ENCODE results near the gene PTPRG. TPM values are rescaled to one million over a fixed set of nuclear protein-coding genes. Genes with fewer than 3 reads are reported as not detected.

PTPRG gene
- total RNA-seq, 3 donors from 2014 or later = 0.10 to 0.19 (median 0.13) TPM

DNA sequence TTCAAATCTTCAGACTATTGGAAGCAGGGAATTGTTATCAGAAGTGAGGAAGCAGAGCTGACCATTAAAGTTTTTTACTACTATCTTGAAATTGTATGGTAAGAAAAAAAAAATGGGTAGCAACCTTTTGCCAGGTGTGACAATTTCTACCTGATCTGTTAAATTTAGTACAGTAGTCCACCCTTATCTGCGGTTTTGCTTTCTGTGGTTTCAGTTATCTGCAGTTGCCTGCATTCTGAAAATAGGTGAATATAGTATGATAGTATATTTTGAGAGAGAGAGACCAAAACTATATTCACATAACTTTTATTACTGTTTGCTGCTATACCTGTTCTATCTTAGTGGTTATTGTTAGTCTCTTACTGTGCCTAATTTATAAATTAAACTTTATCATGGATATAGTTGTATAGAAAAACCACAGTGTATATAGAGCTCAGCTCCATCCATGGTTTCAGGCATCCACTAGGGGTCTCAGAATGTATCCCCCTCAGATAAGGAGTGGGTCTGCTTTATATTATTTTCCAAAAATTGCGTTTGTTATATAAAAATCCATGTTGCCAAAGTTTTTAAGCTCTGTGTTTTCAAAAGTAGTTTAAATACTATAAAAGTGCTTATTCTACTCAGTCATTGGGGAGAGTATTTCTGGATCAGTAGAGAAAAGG lies 69.9 kb downstream of the PTPRG start:
- Mint-ChIP-seq H3K4me1 (ENCODE audit: low read depth) (no peaks in the 10 kb centered on the region), H3K36me3 (ENCODE audit: insufficient read depth) (no peaks in the 10 kb centered on the region), H3K9me3 (no peaks in the 10 kb centered on the region), H3K4me3 (no peak overlapping the region), H3K27me3 (ENCODE audit: low read depth) (peaks cover 1% of the 10 kb centered on the region)
- ATAC-seq (no peak), DNase-seq (no peak)

DNA sequence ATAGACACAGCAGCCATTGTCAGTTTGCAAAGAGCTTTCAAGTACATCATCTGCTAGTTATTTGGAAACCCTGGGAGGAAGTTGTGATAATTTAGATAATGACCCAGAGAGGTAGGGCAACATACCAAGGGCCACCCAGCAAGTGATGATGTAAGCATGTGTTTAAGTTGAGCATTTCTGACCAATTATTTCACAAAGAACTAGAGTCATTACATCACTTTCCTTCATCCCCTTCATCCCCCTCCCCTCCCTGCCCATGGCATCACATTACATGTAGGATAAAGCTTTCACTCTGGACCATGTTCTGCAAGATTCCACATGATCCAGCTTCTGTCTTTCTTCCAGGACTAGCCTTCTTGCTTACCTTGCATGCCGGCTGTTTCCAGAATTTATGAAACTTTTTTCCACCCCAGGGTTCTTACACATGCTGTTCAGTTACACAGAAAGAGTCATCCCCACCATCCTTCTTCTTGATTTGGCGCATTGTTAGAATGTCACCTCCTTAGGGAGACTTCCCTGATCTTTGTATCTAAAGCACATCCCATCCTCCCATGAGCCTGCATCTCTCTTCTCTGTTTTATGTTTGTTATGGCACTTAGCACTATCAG lies 71.3 kb downstream of the PTPRG start:
- Mint-ChIP-seq H3K9me3 (no peaks in the 10 kb centered on the region), H3K4me3 (no peak overlapping the region), H3K4me1 (ENCODE audit: low read depth) (no peaks in the 10 kb centered on the region), H3K27me3 (ENCODE audit: low read depth) (peaks cover 1% of the 10 kb centered on the region), H3K36me3 (ENCODE audit: insufficient read depth) (no peaks in the 10 kb centered on the region)
- no peak for DNase-seq
- no peak for ATAC-seq

DNA sequence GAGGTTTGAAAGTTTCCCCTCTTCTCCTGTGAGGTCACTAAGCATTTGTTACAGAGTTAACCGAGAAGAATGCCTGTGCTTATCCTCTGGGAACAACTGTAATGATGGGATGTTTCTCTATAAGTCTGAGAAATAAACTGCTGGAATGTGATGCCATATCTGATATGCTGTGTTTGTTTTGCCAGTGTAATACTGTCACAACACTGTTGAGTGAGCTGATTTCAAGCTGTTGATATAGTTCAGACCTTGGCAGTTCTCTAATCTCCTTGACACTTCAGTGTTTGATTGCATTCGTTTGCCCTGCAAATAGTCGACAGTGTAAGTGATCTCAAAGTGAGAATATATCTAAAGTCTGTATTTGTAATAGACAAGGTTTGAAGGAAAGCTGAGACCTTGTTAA lies 73.3 kb downstream of the PTPRG start:
- no peak for ATAC-seq
- peaks cover 1% of the 10 kb centered on the region for H3K27me3 Mint-ChIP-seq (ENCODE audit: low read depth)
- H3K4me1 Mint-ChIP-seq (ENCODE audit: low read depth) = no peaks in the 10 kb centered on the region
- H3K9me3 Mint-ChIP-seq = no peaks in the 10 kb centered on the region
- no peak for DNase-seq
- no peaks in the 10 kb centered on the region for H3K36me3 Mint-ChIP-seq (ENCODE audit: insufficient read depth)
- H3K4me3 Mint-ChIP-seq = no peak overlapping the region

- no peak overlapping the region for H3K4me3 Mint-ChIP-seq
- ATAC-seq = no peak
- H3K27me3 Mint-ChIP-seq (ENCODE audit: low read depth) = no peaks in the 10 kb centered on the region
- DNase-seq = no peak
- no peaks in the 10 kb centered on the region for H3K36me3 Mint-ChIP-seq (ENCODE audit: insufficient read depth)
- no peaks in the 10 kb centered on the region for H3K4me1 Mint-ChIP-seq (ENCODE audit: low read depth)
- H3K9me3 Mint-ChIP-seq = no peaks in the 10 kb centered on the region
These were observed 76.0 kb downstream of the PTPRG start for GRCh38 chr3:61637088-61638051.

- H3K9me3 Mint-ChIP-seq = no peaks in the 10 kb centered on the region
- no peak for DNase-seq
- H3K27me3 Mint-ChIP-seq (ENCODE audit: low read depth) = no peaks in the 10 kb centered on the region
- H3K36me3 Mint-ChIP-seq (ENCODE audit: insufficient read depth) = no peaks in the 10 kb centered on the region
- ATAC-seq = no peak
- no peaks in the 10 kb centered on the region for H3K4me1 Mint-ChIP-seq (ENCODE audit: low read depth)
- no peak overlapping the region for H3K4me3 Mint-ChIP-seq
These were observed 77.4 kb downstream of the PTPRG start for GRCh38 chr3:61638741-61639140.

DNA sequence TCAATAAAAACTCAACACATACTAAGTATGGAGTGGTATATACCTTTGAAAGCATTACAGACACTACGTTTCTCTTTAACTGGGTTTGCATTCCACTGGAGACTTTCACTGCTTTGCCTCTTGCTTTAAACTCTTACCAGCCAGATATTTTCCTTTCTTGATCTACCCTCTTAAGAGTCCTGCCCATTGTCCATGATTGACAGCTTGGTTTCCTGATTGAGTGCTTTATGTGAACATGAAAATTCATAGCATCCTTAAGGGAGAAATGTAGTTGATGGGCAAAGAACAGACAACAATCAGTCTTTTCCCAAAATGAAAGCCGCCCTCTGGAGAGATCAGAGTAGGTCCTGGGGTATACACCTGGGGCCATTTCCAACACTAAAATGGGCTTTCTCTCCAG lies 78.6 kb downstream of the PTPRG start:
- Mint-ChIP-seq H3K4me1 (ENCODE audit: low read depth) (no peaks in the 10 kb centered on the region), H3K4me3 (no peak overlapping the region), H3K9me3 (no peaks in the 10 kb centered on the region), H3K36me3 (ENCODE audit: insufficient read depth) (no peaks in the 10 kb centered on the region), H3K27me3 (ENCODE audit: low read depth) (no peaks in the 10 kb centered on the region)
- ATAC-seq (no peak), DNase-seq (no peak)

GRCh38 chr3:61645148-61645547 lies 83.8 kb downstream of the PTPRG start:
- Mint-ChIP-seq H3K36me3 (ENCODE audit: insufficient read depth) (no peaks in the 10 kb centered on the region), H3K27me3 (ENCODE audit: low read depth) (no peaks in the 10 kb centered on the region), H3K9me3 (no peaks in the 10 kb centered on the region), H3K4me1 (ENCODE audit: low read depth) (no peaks in the 10 kb centered on the region), H3K4me3 (no peak overlapping the region)
- DNase-seq (no peak), ATAC-seq (no peak)

DNA sequence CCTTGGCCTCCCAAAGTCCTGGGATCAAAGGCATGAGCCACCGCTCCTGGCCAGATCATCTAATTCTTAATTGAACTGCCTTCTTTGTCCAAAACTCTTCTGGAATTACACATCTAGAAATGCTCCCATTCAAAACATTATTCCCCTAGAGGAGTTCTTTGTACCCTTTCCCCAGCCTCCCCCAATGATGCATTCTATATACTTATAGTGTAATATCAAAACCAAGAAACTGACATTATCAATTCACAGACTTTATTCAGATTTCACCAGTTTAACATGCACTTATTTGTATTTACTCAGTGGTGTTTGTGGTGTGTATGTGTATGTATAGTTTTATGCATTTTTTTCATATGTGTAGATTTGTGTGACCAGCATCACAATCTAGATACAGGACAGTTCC lies 85.0 kb downstream of the PTPRG start:
- no peaks in the 10 kb centered on the region for H3K9me3 Mint-ChIP-seq
- H3K27me3 Mint-ChIP-seq (ENCODE audit: low read depth) = no peaks in the 10 kb centered on the region
- ATAC-seq = no peak
- H3K36me3 Mint-ChIP-seq (ENCODE audit: insufficient read depth) = no peaks in the 10 kb centered on the region
- no peaks in the 10 kb centered on the region for H3K4me1 Mint-ChIP-seq (ENCODE audit: low read depth)
- no peak overlapping the region for H3K4me3 Mint-ChIP-seq
- DNase-seq = no peak

DNA sequence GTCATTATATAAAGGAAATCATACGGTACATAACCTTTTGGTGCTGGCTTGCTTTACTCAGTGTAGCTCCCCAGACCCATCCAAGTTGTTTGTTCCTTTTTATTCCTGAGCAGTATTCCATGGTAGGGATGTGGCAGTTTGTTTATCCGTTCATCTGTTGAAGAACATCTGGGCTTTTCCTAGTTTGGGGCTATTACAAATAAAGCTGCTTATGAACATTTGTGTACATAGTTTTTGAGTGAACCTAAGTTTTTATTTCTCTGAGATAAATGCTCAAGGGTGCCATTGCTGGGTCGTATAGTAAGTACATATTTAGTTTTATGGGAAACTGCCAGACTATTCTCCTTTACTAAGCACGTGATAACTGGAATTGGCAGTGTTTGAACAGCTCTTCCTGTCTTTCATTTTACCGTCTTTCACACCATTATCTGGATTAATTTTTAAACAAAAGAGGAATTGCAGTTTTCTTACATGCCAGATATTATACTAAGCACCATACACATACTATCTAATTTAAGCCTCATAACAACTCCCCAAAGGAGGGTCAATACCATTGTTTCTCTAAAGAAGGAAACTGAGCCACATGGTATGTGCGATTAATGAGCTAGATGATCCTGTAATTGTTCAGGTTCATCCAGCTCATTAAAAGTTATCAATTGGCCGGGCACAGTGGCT lies 85.6 kb downstream of the PTPRG start:
- ATAC-seq = no peak
- no peaks in the 10 kb centered on the region for H3K27me3 Mint-ChIP-seq (ENCODE audit: low read depth)
- no peak for DNase-seq
- H3K4me1 Mint-ChIP-seq (ENCODE audit: low read depth) = no peaks in the 10 kb centered on the region
- H3K9me3 Mint-ChIP-seq = no peaks in the 10 kb centered on the region
- H3K4me3 Mint-ChIP-seq = no peak overlapping the region
- no peaks in the 10 kb centered on the region for H3K36me3 Mint-ChIP-seq (ENCODE audit: insufficient read depth)

GRCh38 chr3:61648481-61648880 lies 87.1 kb downstream of the PTPRG start:
- H3K36me3 Mint-ChIP-seq (ENCODE audit: insufficient read depth) = no peaks in the 10 kb centered on the region
- no peak for ATAC-seq

DNA sequence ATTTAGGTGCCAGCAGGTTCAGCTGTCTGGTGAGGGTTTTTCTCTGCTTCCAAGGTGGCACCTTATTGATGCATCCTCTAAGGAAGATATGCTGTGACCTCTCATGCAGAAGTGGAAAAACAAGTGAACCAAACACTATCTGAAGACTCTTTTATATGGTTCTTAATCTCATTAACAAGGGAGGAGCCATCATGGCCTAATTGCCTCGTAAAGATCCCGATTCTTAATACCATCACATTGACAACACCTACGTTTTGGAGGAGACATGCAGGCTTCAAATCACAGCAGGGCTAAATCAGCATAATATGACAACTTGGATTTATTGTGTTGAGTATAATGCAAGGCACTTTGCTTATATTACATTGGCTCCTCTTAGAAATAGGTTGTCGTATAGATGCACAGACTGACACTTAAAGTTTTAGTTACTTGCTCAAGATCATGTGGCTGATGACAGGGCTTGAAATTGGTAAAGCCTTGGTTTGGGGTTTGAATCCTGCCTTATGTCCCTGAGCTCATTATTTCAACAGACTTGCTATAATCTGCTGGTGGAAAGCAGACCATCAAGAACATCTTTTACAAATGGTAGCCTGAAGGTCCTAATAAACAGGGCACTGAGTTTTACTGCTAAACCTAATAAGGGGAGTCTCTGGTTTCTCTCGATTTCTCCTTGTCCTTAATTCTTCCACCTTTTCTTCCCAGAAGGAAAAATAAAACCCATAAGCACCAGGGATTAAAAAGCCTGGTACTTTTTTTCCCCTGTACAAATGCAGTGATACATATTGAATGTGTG lies 88.2 kb downstream of the PTPRG start:
- no peaks in the 10 kb centered on the region for H3K4me1 Mint-ChIP-seq (ENCODE audit: low read depth)
- no peaks in the 10 kb centered on the region for H3K36me3 Mint-ChIP-seq (ENCODE audit: insufficient read depth)
- DNase-seq = no peak
- H3K4me3 Mint-ChIP-seq = no peak overlapping the region
- no peaks in the 10 kb centered on the region for H3K27me3 Mint-ChIP-seq (ENCODE audit: low read depth)
- no peak for ATAC-seq
- no peaks in the 10 kb centered on the region for H3K9me3 Mint-ChIP-seq

More at GRCh38 chr3:61648481-61648880, 87.1 kb downstream of the PTPRG start:
- no peak overlapping the region for H3K4me3 Mint-ChIP-seq
- H3K9me3 Mint-ChIP-seq = no peaks in the 10 kb centered on the region
- H3K4me1 Mint-ChIP-seq (ENCODE audit: low read depth) = no peaks in the 10 kb centered on the region
- H3K27me3 Mint-ChIP-seq (ENCODE audit: low read depth) = no peaks in the 10 kb centered on the region
- DNase-seq = no peak

DNA sequence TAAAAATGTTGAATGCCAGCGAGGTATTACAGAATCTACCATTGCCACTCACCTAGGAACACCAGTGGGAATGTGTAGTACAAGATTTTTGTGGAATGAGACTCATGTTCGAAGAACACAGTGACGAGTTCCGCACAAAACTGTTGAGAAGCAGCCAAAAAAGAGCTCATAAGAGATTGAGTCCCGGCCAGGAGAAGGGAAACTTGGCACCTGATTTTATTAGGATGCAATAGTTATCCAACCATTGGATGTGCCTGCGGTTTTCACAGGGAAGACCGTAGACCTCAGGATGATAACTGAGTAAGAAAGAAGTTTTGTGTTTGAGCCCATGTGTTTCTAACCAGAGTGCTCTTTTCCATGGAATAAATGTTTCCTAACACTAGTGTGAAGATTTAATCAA lies 88.9 kb downstream of the PTPRG start:
- ATAC-seq (no peak), DNase-seq (no peak)
- H3K4me3 Mint-ChIP-seq = no peak overlapping the region
- H3K4me1 Mint-ChIP-seq (ENCODE audit: low read depth) = no peaks in the 10 kb centered on the region
- H3K36me3 Mint-ChIP-seq (ENCODE audit: insufficient read depth) = no peaks in the 10 kb centered on the region
- H3K27me3 Mint-ChIP-seq (ENCODE audit: low read depth) = peaks cover 2% of the 10 kb centered on the region
- no peaks in the 10 kb centered on the region for H3K9me3 Mint-ChIP-seq

DNA sequence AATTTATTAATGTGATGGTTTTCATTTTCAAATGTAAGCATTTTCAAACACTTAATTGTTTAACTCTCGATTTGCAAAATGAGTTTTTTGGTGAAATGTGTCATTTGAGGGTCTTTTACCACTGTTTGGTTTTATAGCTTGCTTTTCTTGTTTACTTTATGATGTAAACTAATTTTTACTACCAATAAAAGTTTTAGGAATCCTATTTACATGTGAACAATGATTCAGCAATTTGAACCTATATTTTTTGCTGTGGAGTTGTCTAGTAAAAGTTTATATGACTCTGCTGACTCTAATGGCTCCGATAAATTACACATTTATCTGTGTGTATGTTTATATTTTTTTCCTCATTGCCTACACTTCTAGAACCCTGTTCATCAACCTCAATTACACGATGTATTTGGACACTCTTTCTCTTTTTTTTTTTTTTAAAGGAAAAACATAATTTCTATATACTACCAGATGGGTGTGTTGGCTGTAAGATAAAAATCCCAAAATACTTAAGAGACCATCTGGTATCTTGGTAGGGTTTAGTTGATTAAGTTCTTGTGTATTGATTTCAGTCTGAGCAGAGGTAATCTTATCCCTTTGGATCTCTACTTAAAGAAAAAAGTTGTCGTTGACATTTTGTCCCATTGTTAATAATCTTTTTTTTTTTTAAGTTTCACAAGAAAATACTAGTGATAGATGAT lies 89.5 kb downstream of the PTPRG start:
- Mint-ChIP-seq H3K27me3 (ENCODE audit: low read depth) (peaks cover 2% of the 10 kb centered on the region), H3K4me3 (no peak overlapping the region), H3K4me1 (ENCODE audit: low read depth) (no peaks in the 10 kb centered on the region), H3K36me3 (ENCODE audit: insufficient read depth) (no peaks in the 10 kb centered on the region), H3K9me3 (no peaks in the 10 kb centered on the region)
- ATAC-seq = no peak
- no peak for DNase-seq
